ENCODE measurements around the gene METAP1. TPM values are rescaled to one million over a fixed set of nuclear protein-coding genes. Genes with fewer than 3 reads are reported as not detected.
"Not testable (repeated sequence)": the region's sequence is repeated elsewhere in the genome, so short reads cannot be mapped to it uniquely, and the experiment has no call there.

The METAP1 gene
- total and polyA plus RNA-seq, 2 of the 4 experiments (the other 2 are of a cell fraction): 43.7 to 47.9 TPM

DNA sequence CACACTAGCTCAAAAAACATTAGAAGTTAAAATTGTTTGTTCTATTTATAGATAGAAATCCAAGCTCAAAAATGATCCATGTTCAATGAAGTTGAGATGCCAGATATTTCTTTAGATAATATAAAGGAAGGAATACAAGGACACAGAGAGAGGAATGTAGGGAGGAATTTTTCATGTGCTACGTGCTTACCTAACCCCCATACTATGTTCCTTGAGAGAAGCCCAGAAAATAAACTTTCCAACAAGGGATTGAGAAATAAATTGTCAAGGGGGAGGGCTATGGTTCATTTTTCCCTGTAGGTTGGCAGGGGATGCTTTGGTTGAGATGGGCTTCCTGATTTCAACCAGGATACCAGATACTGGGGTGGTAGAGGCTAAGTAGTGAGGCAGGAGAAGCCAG lies 108.6 kb downstream of the METAP1 start:
- Histone ChIP-seq H4K5ac (ENCODE audit: low read depth, low read length) (no peak overlapping the region), H2AK9ac (replicated peaks; ENCODE audit: low read depth, low read length, poor library complexity) (no peak overlapping the region), H3K36me3 (ENCODE audit: control insufficient read depth, insufficient read depth, low read length) (no peaks in the 10 kb centered on the region), H3K27me3 (ENCODE audit: control insufficient read depth, insufficient read depth, low read length) (no peaks in the 10 kb centered on the region), H2AK5ac (ENCODE audit: low read depth, low read length) (no peak overlapping the region), H3K18ac (ENCODE audit: low read depth, low read length) (no peak overlapping the region), H2AFZ (replicated peaks; ENCODE audit: low read length, poor library complexity) (no peak overlapping the region), H3K27ac (ENCODE audit: insufficient read depth, low read length) (no peak overlapping the region; the same call in 1 of the 2 replicates), H3K4me1 (ENCODE audit: control insufficient read depth, insufficient read depth, low read length) (peaks cover 9% of the 10 kb centered on the region), H3K56ac (ENCODE audit: extremely low read depth, insufficient read depth, low read length) (no peak overlapping the region), H4K8ac (ENCODE audit: low read depth in 2 of 2, low read length in 2 of 2) (no peak overlapping the region), H2BK120ac (ENCODE audit: low read depth, low read length) (no peak overlapping the region), H4K20me1 (ENCODE audit: insufficient read depth, low read length) (no peaks in the 10 kb centered on the region), H2BK20ac (ENCODE audit: low read depth, low read length) (no peak overlapping the region), H3K79me1 (ENCODE audit: low read depth in 1 of 2, low read length in 2 of 2) (no peaks in the 10 kb centered on the region), H3K4me3 (ENCODE audit: insufficient read depth, low read depth, low read length) (no peak overlapping the region), H3K9me3 (ENCODE audit: control insufficient read depth, insufficient read depth, low read length) (no peaks in the 10 kb centered on the region), H2BK5ac (ENCODE audit: low read depth, low read length, poor library complexity, severe bottlenecking) (no peak overlapping the region), H3K4ac (ENCODE audit: low read depth, low read length) (no peak overlapping the region), H2BK15ac (ENCODE audit: low read depth, low read length) (no peak overlapping the region), H3K14ac (replicated peaks; ENCODE audit: low read depth, low read length) (peak overlapping the region; percentile 52; the same call in 1 of the 2 replicates), H4K91ac (ENCODE audit: insufficient read depth, low read depth, low read length) (no peak overlapping the region), H3K9me1 (ENCODE audit: insufficient read depth, low read length) (0 out of 2 replicates have a peak, but pooled peaks cover 2% of the 10 kb centered on the region), H3K23ac (ENCODE audit: low read depth, low read length) (no peak overlapping the region), H3K4me2 (ENCODE audit: low read depth, low read length) (peak overlapping the region; percentile 50), H3K9ac (ENCODE audit: low read depth, low read length) (no peak overlapping the region)
- dilution Hi-C loops (cut with HindIII; ENCODE audit: low sequenced_read_pairs, unreplicated experiment): no loop called here
- TF ChIP-seq CHD1 (IDR thresholded peaks at IDR 0.05; ENCODE audit: low read depth, low read length) (no peak), MAFK (IDR thresholded peaks at IDR 0.05; ENCODE audit: low read depth, low read length) (no peak)
- intact Hi-C loops (cut with micrococcal nuclease): no loop called here
- no CpG with 5 or more reads among the region's 1 CpG for WGBS, 2 experiments (ENCODE audit: extremely low coverage in 2 of 2, insufficient read length in 1 of 2)
- peak; percentile 77 for ATAC-seq (ENCODE audit: low read depth)
- BruUV-seq (replicated peaks): no TSS peak
- ChIA-PET CTCF (no interaction called here), POLR2A (ENCODE audit: unreplicated experiment) (no interaction called here)
- DNase-seq: peak; percentile 36
- in situ Hi-C loops (cut with MboI; ENCODE audit: low sequenced_read_pairs): no loop called here

DNA sequence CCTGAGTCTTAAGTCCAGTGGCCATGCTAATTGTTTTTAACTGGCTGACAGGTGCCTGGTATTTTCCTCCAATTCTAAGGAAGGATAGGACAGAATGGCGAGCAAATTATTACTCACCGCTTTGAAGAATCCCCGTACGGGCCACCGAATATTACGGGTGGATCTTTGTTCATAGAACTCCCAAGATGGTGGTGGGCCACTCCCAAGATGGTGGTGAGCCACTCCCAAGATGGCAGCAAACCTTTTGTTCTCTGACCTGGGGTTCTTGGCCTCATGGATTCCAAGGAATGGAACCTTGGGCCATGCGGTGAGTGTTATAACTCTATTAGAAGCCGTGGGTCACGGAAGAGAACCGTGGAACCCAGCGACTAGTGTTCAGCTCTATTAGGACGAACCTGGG lies 113.8 kb downstream of the METAP1 start:
- H3K9me1 ChIP-seq (ENCODE audit: insufficient read depth, low read length); H4K91ac ChIP-seq (ENCODE audit: insufficient read depth, low read depth, low read length); H2AK9ac ChIP-seq (replicated peaks; ENCODE audit: low read depth, low read length, poor library complexity); H3K27me3 ChIP-seq (ENCODE audit: control insufficient read depth, insufficient read depth, low read length); H2BK20ac ChIP-seq (ENCODE audit: low read depth, low read length); H3K18ac ChIP-seq (ENCODE audit: low read depth, low read length); H3K4me1 ChIP-seq (ENCODE audit: control insufficient read depth, insufficient read depth, low read length); H4K8ac ChIP-seq (ENCODE audit: low read depth in 2 of 2, low read length in 2 of 2); H2BK5ac ChIP-seq (ENCODE audit: low read depth, low read length, poor library complexity, severe bottlenecking); intact Hi-C loops (cut with micrococcal nuclease); H3K56ac ChIP-seq (ENCODE audit: extremely low read depth, insufficient read depth, low read length); H4K20me1 ChIP-seq (ENCODE audit: insufficient read depth, low read length); H2BK120ac ChIP-seq (ENCODE audit: low read depth, low read length); in situ Hi-C loops (cut with MboI; ENCODE audit: low sequenced_read_pairs); H3K9me3 ChIP-seq (ENCODE audit: control insufficient read depth, insufficient read depth, low read length); H4K5ac ChIP-seq (ENCODE audit: low read depth, low read length); CTCF ChIA-PET; H3K4me2 ChIP-seq (ENCODE audit: low read depth, low read length); H2BK15ac ChIP-seq (ENCODE audit: low read depth, low read length); dilution Hi-C loops (cut with HindIII; ENCODE audit: low sequenced_read_pairs, unreplicated experiment); BruUV-seq (replicated peaks); H3K27ac ChIP-seq (ENCODE audit: insufficient read depth, low read length); H3K4ac ChIP-seq (ENCODE audit: low read depth, low read length); H3K4me3 ChIP-seq (ENCODE audit: insufficient read depth, low read depth, low read length); DNase-seq; ATAC-seq (ENCODE audit: low read depth); H3K79me1 ChIP-seq (ENCODE audit: low read depth in 1 of 2, low read length in 2 of 2); H3K36me3 ChIP-seq (ENCODE audit: control insufficient read depth, insufficient read depth, low read length); POLR2A ChIA-PET (ENCODE audit: unreplicated experiment); H3K14ac ChIP-seq (replicated peaks; ENCODE audit: low read depth, low read length); H3K23ac ChIP-seq (ENCODE audit: low read depth, low read length); H3K9ac ChIP-seq (ENCODE audit: low read depth, low read length); H2AFZ ChIP-seq (replicated peaks; ENCODE audit: low read length, poor library complexity); H2AK5ac ChIP-seq (ENCODE audit: low read depth, low read length): not testable (repeated sequence)
- 83% methylated on average over 7 of the region's 12 CpGs; no CpG with 5 or more reads in 1 of the 2 experiments for WGBS, 2 experiments (ENCODE audit: extremely low coverage in 2 of 2, insufficient read length in 1 of 2)
